Testis (tissue), 2 donors: ENCODE results near the gene DLEC1.

Source experiments
- CTCF ChIP-seq, 3 experiments: fragments of 450-650 bp in 2 of 3; fragments of 200-600 bp in 1 of 3; sonication (generic) in 1 of 3; IDR thresholded peaks; one replicate each; pipeline ENCODE4 v1.5.1; 2016 to 2019; ENCODE audit warnings: antibody characterized with exemption in 3 of 3, mild to moderate bottlenecking in 2 of 3, moderate library complexity in 1 of 3
- POLR2A ChIP-seq: fragments of 450-650 bp; IDR thresholded peaks from one replicate; pipeline ENCODE4 v1.6.1; 2017; ENCODE audit warnings: antibody characterized with exemption, mild to moderate bottlenecking, moderate library complexity

DNA sequence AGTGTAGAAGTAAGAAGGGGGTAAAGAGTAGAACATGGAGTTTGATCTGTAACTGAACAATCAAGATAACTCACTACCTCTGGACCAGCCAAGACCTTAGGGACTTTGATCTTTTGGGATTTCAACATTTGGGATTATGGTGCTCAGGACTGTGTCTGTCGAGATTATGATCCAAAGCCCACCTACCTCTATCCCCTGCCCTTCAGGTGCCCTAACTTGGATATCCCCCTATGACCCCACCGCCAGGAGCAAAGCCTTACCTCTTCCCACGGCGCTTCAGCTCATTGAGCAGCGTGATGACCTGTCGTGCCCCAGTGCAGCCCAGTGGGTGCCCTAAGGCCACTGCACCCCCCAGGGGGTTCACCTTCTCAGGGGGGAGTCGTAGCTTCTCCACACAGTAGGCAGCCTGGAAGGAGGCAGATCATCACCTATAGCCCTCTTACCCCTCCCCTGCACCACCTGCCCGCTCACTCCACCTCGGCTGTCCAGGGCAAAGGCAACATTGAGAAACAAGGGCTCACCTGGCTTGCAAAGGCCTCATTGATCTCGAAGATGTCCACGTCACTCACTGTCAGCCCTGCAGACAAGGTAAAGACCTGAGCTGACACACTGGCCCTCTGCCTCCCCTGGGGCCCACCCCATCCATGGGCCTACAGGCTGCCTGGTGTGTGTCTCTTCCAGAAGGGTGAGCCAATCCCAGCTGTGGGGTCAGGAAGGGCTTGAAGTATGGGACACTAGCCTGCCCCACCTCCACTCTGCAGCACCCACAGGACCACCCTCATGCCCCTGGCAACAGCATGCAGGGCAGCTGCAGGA lies 86.5 kb downstream of the DLEC1 start:
- no peak for TF ChIP-seq CTCF (IDR thresholded peaks at IDR 0.05)
- no peak for TF ChIP-seq POLR2A
